Measurements from ENCODE around the gene HSPG2. TPM values are rescaled to one million over a fixed set of nuclear protein-coding genes. Genes with fewer than 3 reads are reported as not detected.

The HSPG2 gene
- total RNA-seq, 1 donor from 2014 or later = 0.91 TPM

DNA sequence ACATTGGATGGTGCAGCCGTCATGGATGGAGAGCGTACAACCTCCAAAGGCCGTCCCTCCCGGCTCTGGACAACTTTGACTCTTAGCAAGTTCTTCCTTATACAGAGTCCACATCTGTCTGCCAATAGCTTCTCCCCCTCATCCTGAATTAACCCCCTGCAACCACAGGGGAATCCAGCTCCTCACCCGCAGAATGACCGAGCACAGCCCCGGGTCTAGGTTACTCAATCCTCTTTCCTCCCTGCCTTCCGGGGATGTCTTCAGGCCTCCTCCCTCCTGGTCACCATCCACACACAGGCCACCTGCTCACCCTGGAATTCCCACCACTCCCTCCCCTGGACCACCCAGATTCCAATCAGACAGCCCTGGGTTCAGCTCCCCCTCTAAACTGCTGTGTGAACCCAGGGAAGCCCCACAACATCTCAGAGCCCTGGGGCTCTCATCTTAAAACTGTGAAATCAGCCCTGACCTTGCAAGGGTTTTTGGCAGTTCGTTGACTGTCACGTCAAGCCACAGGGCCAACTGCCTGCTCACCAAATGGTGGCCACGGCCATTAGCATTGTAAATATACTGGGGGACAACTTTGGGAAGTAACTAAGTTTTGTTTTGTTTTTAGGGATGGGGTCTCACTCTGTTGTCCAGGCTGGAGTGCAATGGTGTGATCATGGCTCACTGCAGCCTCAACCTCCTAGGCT, 54.2 kb downstream of the HSPG2 start:
- intact Hi-C loops (cut with micrococcal nuclease) = no loop called here

DNA sequence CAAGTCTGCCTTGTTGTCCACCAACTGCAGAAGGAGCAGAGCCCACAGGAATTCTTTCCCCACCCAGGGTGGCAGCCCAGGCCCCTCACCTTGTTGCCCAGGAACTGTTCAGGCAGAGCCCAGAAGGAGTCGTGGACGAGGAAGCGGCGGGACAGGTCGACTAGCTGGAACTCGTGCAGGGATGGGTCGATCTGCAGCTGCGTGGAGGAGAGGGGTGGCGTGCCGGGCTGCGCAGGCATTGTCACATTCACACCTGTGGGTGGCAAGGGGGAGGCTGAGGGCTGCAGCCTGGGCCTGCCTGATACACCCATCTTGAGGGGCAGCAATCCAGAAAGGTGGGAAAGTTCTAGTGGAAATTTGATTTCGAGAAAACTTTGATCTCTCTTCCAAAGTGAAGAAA, 55.9 kb downstream of the HSPG2 start:
- intact Hi-C loops (cut with micrococcal nuclease) = no loop called here

DNA sequence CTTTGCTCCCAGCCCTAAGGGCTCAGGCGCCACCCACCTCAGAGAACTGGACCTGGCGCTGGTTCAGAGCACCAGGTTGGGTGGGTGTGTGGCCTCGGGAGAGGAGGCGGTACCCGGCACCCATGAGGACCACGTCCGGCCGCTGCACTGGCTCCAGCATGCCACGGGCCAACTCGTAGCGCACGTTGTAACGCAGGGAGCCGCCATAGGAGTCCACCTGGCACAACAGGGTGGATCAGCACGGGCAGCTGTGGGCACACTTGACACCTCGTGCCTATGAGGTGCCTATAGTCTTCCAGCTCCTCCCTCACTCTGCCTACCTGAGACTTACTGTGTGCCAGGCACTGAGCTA, 56.5 kb downstream of the HSPG2 start:
- intact Hi-C loops (cut with micrococcal nuclease) = no loop called here

DNA sequence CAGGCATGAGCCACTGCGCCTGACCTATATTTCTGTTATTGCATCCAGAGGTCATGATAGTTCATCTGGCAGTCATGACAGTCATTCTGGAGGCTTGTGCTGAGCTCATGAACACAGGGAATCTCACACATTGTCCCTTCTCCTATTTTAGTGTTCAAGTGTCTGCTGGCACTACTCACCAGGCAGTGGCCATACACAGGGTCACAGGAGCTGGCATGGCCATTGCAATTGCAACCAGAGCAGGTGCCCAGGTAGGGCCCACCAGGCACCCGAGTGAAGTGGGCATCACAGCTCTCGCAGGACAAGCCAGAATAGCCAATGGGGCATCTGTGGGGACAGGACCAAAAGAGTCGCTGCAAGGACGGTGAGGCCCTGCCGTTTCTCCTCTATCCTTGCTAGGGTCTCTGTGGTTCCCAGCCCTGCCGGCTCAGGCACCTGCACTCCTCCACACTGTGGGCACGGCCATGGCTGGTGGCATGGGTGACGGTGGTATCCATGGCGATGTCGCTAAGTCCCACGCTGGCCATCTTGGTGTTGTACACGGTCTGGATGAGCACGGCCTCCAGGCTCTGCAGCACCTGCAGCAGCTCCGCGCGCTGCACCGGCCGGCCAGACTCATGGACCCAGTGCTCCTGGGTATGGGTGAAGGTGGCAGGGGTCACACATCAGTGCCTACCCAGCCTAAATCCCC, 57.0 kb downstream of the HSPG2 start:
- intact Hi-C loops (cut with micrococcal nuclease) = no loop called here

DNA sequence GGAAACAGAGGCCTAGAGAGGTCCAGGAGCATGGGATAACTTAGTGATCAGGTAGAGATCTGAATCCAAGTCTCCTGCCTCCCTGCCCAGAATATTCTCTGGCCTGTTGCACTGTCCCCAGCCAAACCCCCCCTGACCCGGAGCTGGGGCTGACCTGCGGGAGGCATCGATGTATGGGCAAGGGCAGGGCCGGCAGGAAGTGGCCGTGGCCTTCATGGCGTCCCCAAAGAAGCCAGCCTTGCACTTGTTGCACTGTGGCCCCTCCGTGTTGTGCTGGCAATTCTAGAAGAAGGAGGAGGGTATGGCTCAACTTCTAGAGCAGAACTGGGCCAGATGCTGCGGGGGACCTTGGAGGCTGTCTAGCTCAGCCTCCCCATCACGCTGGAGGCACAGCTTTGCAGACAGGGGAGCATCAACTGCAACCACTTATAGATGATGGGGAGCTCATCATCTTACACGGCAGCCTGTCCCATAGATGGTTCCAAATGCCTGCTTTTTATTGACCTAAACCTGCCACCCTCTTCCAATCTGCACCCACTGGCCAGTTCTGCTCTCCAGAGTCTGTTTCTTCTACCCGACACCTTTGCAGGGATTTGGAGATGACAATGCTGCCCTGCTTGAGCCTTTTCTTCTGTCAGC, 58.2 kb downstream of the HSPG2 start:
- intact Hi-C loops (cut with micrococcal nuclease) = no loop called here

DNA sequence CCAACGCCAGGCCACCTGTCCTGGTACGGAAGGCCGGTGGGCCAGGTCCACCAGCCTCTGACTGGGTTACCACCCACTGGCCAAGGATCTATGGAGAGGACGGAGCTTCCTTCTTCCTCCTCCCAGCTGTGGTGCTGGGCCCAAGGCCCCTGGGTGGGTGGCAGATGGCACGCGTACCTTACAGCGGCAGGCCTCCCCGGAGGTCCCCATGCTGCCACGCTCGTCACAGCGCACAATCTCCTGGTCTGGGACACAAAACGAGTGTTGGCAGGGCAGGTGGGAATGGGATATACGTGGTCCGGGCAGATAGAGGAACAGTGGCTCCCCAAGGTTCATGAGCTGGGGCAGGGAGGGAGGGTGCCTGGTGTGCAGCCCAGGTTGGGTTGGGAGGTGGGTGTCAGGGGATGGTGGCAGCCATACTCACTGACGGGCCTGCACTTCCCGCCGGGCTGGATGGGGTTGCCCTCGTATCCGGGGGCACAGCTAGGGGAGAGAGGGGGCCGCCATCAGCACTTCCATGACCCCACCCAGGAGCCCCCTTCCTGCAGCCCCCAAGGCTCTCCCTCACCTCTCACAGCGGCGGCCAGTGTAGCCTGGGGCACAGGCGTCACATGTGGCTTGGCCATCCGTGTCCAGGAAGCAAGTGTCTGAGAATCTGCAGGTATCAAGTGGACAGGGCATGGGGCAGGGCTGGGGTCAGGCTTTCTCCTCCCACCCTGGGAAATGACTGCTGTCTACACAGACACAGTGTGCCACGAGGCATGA, 58.9 kb downstream of the HSPG2 start:
- intact Hi-C loops (cut with micrococcal nuclease) = no loop called here

DNA sequence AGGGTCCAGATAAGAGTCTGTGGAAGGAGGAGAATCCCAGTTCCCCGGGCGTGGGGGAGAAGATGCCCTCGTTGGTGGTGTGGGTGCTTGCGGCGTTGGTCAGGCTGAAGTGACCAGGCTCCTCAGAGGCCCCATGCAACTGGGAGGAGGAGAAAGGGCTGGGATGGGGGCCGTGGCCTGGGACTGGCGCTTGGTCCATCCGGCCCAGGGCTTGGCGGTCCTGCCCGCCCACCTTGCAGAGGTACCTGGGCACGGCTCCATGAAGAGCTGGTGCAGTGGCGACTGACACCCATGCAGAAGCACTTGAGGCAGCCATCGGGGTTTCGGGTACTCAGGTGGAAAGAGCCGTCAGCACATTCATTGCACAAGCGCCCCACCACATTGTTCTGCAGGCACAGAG, 60.8 kb downstream of the HSPG2 start:
- intact Hi-C loops (cut with micrococcal nuclease) = no loop called here

DNA sequence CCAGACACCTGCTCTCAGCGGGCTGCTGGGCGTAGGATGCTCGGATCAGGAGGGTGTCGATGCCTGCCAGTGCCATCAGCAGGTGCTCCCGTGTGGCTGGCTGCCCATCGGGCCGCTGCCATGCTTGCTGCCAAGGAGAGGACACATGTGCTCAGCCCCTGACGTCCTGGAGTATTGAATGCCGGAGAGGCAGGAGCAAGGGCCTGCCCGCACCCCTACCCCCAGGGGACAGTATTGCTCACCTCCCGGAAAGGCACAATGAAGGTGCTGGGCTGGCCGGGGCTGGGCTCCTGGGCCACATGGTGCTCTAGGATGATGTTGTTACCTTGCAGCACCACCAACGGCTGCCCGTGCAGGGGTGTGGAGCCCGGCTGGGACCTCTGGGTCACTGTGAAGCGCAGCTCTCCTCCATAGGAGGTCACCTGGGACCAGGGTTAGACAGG, 61.5 kb downstream of the HSPG2 start:
- intact Hi-C loops (cut with micrococcal nuclease) = no loop called here

DNA sequence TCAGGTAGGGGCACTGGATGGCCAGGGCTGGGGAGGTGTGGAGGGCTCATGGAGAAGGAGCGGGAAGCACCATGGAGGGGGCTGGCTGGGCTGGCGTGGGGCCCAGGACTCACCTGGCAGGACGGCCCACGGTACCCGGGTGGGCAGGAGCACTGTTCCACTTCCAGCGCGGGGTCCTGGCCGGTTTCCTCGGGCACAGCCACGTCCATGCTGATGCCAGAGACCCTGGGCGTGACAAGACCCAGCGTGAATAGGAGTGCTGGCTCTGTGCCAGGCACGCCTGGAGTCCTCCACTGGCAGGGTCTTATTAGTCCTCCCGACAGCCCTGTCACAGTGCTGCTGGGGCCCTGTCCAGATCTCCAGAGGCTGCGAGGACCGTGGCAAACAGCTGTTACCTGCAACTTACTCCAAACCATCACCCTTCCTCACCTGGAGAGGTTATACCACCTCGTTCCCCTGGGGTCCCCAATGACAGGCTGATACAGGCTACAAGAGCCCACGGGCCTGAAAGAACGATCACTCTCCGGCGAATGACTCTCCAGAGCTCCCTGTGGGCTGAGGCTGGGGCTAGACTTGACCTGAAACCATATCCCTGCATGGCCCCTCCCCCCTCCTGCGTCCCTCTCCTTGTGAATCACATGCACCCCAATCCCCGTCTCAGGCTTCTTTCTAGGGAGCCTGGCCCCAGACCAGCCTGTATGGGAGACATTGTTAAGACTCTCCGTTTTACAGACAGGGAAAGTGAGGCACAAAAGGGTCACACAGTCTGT, 62.1 kb downstream of the HSPG2 start:
- intact Hi-C loops (cut with micrococcal nuclease) = no loop called here

DNA sequence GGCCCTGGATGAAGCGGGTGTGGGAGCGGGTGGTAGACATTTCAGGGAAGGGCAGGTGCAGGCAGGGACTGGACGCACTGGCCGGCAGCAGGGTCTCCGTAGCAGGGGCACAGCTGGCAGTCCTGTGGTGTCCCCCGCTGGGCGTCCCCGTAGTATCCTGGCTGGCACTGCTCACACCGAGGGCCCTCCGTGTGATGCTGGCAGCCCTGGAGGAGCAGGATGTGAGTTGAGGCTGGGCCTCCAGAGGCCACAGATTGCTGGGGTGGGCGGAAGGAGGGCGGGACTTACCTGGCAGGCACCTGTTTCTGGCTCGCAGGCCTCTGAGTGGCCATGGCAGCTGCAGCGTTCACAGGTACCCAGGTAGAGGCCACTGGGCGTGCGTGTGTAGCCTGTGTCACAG, 62.8 kb downstream of the HSPG2 start:
- intact Hi-C loops (cut with micrococcal nuclease) = no loop called here

DNA sequence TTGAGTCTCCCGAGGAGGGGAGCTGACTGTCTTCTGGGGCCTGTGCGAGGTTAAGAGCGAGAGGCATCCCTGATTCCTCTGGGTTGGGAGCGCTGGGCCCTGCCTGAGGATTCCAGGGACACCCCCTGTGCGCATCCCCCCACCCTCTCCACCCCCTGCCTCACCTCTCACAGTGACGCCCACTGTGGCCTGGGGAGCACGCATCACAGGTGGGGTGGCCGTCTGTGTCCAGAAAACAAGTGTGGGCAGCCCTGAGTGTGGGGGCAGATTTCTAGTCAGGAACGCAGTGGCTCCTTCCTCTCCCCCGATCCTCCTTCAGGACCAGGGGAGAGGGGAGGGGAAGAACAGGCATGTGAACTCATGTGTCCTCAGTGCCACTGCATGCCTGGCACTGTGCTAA, 63.3 kb downstream of the HSPG2 start:
- intact Hi-C loops (cut with micrococcal nuclease) = no loop called here

DNA sequence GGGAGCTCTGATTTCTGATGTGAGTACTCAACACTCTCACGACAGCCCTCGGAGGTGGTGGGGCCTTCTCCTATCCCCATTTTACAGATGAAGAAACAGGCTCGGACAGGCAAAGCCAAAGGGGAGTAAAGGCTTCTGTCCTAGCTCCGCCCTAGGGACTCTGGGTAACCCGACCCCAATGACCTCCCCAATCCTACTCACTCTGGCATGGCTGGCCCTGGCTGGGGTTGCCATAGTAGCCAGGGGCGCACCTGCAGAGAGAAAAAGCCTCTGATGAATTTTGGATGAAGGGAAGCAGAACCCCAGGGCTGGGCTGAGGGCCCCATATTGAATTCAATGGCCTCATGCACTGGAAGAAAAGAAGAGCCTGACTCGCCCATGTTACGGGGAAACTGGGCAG, 63.9 kb downstream of the HSPG2 start:
- intact Hi-C loops (cut with micrococcal nuclease) = no loop called here

DNA sequence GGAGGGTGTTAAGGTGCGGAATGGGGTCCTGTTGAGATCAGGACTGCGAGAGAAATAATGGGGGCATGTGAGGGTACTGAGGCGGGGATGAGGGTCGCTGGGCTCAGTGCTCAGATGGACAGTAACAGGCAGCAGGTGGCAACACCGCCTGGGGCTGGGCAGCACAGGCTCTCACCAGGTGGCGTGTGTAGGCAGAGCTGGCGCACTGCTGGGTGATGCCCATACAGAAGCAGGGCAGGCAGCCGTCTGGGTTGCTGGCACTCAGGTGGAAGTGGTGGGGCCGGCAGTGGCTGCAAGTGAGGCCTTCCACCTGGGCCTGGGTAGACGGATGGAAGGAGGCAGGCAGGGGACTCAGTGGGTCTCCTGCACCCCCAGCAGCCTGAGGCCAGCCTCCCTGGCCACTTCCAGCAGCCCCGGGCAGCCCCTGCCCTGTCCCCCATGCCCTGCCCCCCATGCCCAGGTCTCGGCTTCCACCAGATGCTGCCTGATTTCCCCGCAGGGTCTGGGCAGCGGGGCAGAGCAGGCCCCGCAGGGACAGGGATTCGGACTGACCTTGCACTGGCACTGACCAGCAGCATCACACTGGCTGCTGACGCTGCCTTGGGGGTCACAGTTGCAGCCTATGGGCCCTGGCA, 64.5 kb downstream of the HSPG2 start:
- intact Hi-C loops (cut with micrococcal nuclease) = no loop called here

DNA sequence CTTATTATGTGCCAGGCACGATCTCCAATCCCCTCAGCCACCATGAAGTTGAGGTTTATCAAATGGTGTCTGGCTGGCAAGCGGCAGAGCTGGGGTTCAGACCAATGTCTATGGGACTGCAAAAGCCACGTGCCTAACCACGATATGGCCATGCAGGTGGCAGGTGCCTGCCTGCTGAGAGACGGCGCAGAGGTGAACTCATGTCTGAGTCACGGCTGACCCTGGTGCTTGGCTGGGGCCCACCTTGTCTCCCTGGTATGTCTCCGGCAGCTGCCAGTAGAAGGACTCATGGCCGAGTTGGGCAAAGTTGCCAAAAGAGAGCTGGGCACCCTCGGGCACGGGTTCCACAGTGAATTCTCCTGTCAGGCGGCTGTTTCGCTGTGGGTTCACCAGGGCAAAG, 65.2 kb downstream of the HSPG2 start:
- intact Hi-C loops (cut with micrococcal nuclease) = no loop called here

DNA sequence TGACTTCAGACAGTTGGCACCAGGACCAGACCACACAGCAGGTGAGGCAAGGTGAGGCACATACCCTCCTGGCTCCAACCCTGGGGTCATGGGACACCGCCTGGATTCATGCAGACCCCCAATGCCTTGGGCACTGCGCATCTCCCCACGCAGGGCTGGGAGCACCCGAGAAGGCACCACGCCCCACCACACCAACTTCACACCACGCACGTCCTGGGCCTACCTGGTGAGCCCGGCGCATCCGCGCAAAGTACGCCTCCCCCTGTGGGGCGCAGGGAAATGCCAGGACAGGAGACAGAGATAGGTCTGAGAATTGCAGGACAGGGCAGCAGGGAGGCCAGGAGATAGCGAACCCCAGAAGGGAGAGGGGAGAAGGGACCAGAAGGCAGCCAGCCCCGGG, 66.5 kb downstream of the HSPG2 start:
- intact Hi-C loops (cut with micrococcal nuclease) = no loop called here

DNA sequence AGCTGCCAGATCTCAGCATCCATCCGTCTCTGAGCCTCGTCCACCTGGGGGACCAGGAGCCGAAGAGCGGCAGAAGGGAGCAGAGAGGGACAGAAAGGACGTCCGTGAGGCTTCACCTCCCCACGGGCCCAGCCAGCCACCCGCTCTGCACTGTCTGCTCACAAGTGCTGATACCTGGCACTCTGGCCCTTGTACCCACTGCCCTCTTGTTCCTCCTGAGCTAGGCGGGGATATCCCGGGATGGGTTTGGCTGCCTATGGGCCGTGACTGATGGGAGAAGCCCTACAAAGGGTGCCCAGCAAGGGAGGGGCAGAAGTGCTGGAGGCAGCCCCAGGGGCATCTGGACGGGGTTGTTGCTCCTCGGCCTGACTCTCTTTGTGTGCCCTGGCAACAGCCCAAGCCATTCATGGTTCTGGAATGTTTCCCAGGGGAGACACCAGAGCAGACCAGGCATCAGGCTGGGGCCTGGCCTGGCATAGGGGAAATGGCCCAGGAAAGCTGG, 67.4 kb downstream of the HSPG2 start:
- intact Hi-C loops (cut with micrococcal nuclease) = no loop called here

DNA sequence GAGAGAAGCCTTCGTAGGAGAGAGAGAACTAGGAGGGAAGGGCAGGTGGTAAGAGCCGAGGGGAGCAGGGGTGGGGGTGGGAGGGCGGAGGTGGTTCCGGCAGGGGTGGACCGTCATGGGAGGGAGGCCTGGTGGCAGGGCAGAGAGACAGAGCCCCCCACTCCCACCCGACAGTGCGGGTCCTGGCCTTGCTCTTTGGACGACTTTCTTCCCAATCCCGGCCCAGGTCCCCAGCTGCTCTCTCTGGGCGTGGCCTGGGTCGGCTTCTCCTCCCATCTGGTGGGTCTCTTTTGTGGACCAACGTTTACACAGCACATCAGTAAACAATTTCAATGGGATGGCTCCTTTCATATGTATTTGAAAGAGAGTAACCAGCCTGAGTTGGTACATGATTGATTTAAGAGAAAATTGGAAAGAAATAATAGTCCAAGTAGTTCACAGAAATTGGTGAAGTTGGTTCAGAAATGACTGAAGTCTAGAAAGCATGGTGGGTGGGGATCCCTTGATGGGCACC, 68.1 kb downstream of the HSPG2 start:
- intact Hi-C loops (cut with micrococcal nuclease) = no loop called here

DNA sequence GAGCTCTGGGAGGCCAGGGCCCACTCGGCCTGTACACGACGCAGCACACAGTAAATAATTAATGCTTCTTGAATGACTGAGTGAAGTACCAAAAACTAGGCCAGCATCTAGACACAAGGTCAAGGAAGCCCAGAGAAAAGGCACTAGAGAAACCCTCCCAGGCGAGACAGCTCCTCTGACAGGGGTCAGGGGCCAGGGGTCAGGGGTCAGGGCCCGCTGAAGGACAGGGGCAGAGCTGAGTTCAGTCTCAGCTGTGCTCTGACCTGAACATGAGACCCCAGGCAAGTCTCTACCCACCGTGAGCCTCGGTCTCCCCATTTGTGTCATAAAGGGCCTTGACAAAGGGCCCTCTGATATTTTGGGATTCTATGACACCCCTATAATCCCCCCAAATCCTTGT, 68.6 kb downstream of the HSPG2 start:
- intact Hi-C loops (cut with micrococcal nuclease) = no loop called here

DNA sequence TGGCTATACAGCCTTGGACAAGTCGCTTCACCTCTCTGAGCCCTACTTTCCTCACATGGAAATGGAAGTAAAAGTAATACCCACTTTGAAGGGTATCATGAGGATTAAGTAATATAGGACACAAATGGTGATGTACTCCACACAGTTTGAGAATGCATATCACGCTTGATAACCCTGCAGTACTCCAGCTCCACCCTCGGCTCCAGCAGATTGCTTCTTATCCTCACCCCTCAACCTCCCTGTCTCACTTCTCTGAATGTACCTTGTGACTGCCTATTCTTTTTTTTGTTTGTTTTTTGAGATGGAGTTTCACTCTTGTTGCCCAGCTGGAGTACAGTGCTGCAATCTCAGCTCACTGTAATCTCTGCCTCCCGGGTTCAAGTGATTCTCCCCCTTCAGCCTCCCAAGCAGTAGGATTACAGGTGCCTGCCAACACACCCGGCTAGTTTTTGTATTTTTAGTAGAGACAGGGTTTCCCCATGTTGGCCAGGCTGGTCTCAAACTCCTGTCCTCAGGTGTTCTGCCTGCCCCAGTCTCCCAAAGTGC, 69.6 kb downstream of the HSPG2 start:
- intact Hi-C loops (cut with micrococcal nuclease) = no loop called here

DNA sequence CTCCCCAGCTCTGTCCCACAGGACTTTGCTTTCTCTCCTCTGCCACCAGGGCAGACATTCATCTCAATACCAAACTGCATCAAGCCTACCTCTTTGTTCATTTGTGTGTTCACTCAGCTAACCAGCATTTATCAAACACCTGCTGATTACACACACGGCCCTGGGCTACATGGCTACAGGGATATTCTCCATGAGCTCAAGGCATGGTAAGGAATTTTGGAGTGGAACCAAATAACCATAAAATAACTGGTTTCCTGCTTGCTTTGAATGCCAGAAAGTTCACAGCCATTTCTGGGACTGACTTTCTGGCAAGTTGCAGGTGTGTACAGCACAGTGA, 70.4 kb downstream of the HSPG2 start:
- intact Hi-C loops (cut with micrococcal nuclease) = no loop called here
